K562 (cell line): ENCODE measurements around the gene ASIC3. TPM values are rescaled to one million over a fixed set of nuclear protein-coding genes. Genes with fewer than 3 reads are reported as not detected.
A peak's percentile ranks its signal among the peaks of the same experiment; 100 is the strongest.

Experiments
- BRF1 ChIP-seq: IDR thresholded peaks from 3 replicates; pipeline ENCODE4 v1.6.1; 2011; ENCODE audit warnings: borderline replicate concordance, mild to moderate bottlenecking; ENCODE audit not compliant: insufficient read length; ENCODE audit errors: extremely low read depth
- C11orf30 ChIP-seq: fragments of 450-650 bp; IDR thresholded peaks from 2 replicates; pipeline ENCODE4 v1.6.1; 2016; ENCODE audit warnings: low read depth, mild to moderate bottlenecking
- E2F3 ChIP-seq: fragments of 250-450 bp; sonication (Bioruptor Pico); IDR thresholded peaks from 2 replicates; pipeline ENCODE4 v1.4.0; 2020; ENCODE audit warnings: mild to moderate bottlenecking
- FOXJ2 ChIP-seq: fragments of 200-800 bp; sonication (Bioruptor generic); IDR thresholded peaks from 2 replicates; pipeline ENCODE4 v1.6.1; 2016; ENCODE audit warnings: missing genetic modification characterization, missing compliant biosample characterization
- GTF2E2 ChIP-seq: fragments of 200-800 bp; sonication (Bioruptor generic); IDR thresholded peaks from 2 replicates; pipeline ENCODE4 v1.6.1; 2016; ENCODE audit warnings: missing genetic modification characterization, missing compliant biosample characterization
- HNRNPUL1 ChIP-seq: fragments of 200-400 bp; formaldehyde crosslinking; IDR thresholded peaks from 2 replicates; pipeline ENCODE4 v1.6.1; 2017; ENCODE audit warnings: low read length
- MEIS2 ChIP-seq: fragments of 450-650 bp; IDR thresholded peaks from 2 replicates; pipeline ENCODE4 v1.6.1; 2014; ENCODE audit warnings: mild to moderate bottlenecking; ENCODE audit not compliant: partially characterized antibody
- MYNN ChIP-seq, 2 experiments: sonication (generic); formaldehyde crosslinking in 1 of 2; IDR thresholded peaks; 2 replicates each; pipeline versions ENCODE4 v1.5.0 to v1.6.1; 2016 to 2020; ENCODE audit warnings: antibody characterized with exemption in 1 of 2, missing genetic modification reagents in 1 of 2
- NR2C2 ChIP-seq, 2 experiments: fragments of 200-800 bp in 1 of 2; sonication (Bioruptor generic) in 1 of 2; sonication (generic) in 1 of 2; formaldehyde crosslinking in 1 of 2; IDR thresholded peaks; 2 replicates each; pipeline versions ENCODE4 v1.6.1 to v1.8.0; 2016 to 2022; ENCODE audit warnings: mild to moderate bottlenecking in 1 of 2, missing compliant biosample characterization in 1 of 2, missing genetic modification characterization in 1 of 2, missing genetic modification reagents in 1 of 2
- PATZ1 ChIP-seq: fragments of 250-450 bp; sonication (Bioruptor Pico); IDR thresholded peaks from 2 replicates; pipeline ENCODE4 v1.5.0; 2020; ENCODE audit warnings: mild to moderate bottlenecking, borderline replicate concordance
- POLR2AphosphoS2 ChIP-seq: IDR thresholded peaks from 2 replicates; pipeline ENCODE4 v1.6.1; 2012; ENCODE audit warnings: low read length, improper control_type of control experiment
- RBM39 ChIP-seq: fragments of 200-400 bp; formaldehyde crosslinking; optimal IDR thresholded peaks from 2 replicates; pipeline ENCODE3; 2018; ENCODE audit warnings: low read depth, low read length
- STAT5A ChIP-seq: IDR thresholded peaks from 2 replicates; pipeline ENCODE4 v1.6.1; 2012; ENCODE audit warnings: low read length, inconsistent platforms, borderline replicate concordance
- ZBTB17 ChIP-seq: fragments of 450-650 bp; formaldehyde crosslinking; IDR thresholded peaks from 2 replicates; pipeline ENCODE4 v1.4.0; 2020; ENCODE audit warnings: mild to moderate bottlenecking
- ZBTB8A ChIP-seq: fragments of 450-650 bp; IDR thresholded peaks from 2 replicates; pipeline ENCODE4 v1.6.1; 2018; ENCODE audit warnings: mild to moderate bottlenecking, moderate library complexity; ENCODE audit not compliant: partially characterized antibody
- ZFPM2 ChIP-seq: fragments of 250-450 bp; sonication (Bioruptor Pico); IDR thresholded peaks from 2 replicates; pipeline ENCODE4 v1.5.1; 2022; ENCODE audit warnings: mild to moderate bottlenecking
- ZFX ChIP-seq: sonication (generic); formaldehyde crosslinking; IDR thresholded peaks from 2 replicates; pipeline ENCODE4 v1.8.0; 2022; ENCODE audit warnings: mild to moderate bottlenecking, missing genetic modification reagents, moderate library complexity
- ZKSCAN3 ChIP-seq: fragments of 250-450 bp; sonication (Bioruptor Pico); IDR thresholded peaks from 2 replicates; pipeline ENCODE4 v1.4.0; 2020
- ZNF444 ChIP-seq: fragments of 250-450 bp; sonication (Bioruptor Pico); IDR thresholded peaks from 2 replicates; pipeline ENCODE4 v1.4.0; 2020; ENCODE audit warnings: mild to moderate bottlenecking, moderate library complexity
- ZNF561 ChIP-seq: fragments of 450-650 bp; formaldehyde crosslinking; conservative IDR thresholded peaks from 2 replicates; pipeline ENCODE4 v1.4.0; 2020; ENCODE audit warnings: mild to moderate bottlenecking, moderate library complexity
- ZNF586 ChIP-seq: fragments of 450-650 bp; formaldehyde crosslinking; conservative IDR thresholded peaks from 2 replicates; pipeline ENCODE4 v1.4.0; 2020; ENCODE audit warnings: mild to moderate bottlenecking, moderate library complexity
- ZNF778 ChIP-seq: fragments of 450-650 bp; formaldehyde crosslinking; IDR thresholded peaks from 2 replicates; pipeline ENCODE4 v1.4.0; 2020; ENCODE audit warnings: mild to moderate bottlenecking, moderate library complexity
- ZNF785 ChIP-seq: fragments of 250-450 bp; sonication (Bioruptor Pico); IDR thresholded peaks from 2 replicates; pipeline ENCODE4 v1.4.0; 2020; ENCODE audit warnings: mild to moderate bottlenecking
- polyA plus RNA-seq, 8 experiments: library from polyadenylated mRNA; depleted of rRNA in 4 of 8; stranded (reverse) in 5 of 8; unstranded in 3 of 8; fragments of >200 nt; fragmentation: Nextera tagmentation in 2 of 8; fragmentation: Illumina TruSeq in 1 of 8; extraction: Ambion mirVana in 2 of 8; extraction: Trizol in 1 of 8; gene quantifications; 2 replicates each; pipeline versions ENCODE4 v1.2.1 to v1.2.3, GENCODE V29; 2011 to 2014; ENCODE audit warnings: inconsistent platforms in 1 of 8, missing spikeins in 1 of 8
- total RNA-seq, 7 experiments: library from RNA; depleted of rRNA in 6 of 7; stranded (reverse); fragments of >200 nt in 6 of 7; fragmentation: Illumina TruSeq in 2 of 7; extraction: Trizol in 2 of 7; gene quantifications; 2 replicates each; pipeline versions ENCODE4 v1.2.1 to v1.2.3, GENCODE V29; 2011 to 2021; ENCODE audit warnings: low replicate concordance in 1 of 7
- TF ChIP-seq, protein P1 (sequence below): fragments of 150-350 bp; IDR thresholded peaks from 2 replicates; pipeline ENCODE4 v1.6.1; 2014; ENCODE audit warnings: low read depth, mild to moderate bottlenecking, low read length, borderline replicate concordance
- TF ChIP-seq, protein P2 (sequence below): fragments of 450-650 bp; conservative IDR thresholded peaks from 2 replicates; pipeline ENCODE4 v1.6.1; 2016; ENCODE audit warnings: missing genetic modification characterization, low read depth, mild to moderate bottlenecking, missing compliant biosample characterization, moderate library complexity

Gene ASIC3
- total and polyA plus RNA-seq, 9 of the 15 experiments (the other 6 are each of a cell fraction or from before 2014, with no cell fraction given) = 0.11 to 5.0 (median 0.87) TPM

DNA sequence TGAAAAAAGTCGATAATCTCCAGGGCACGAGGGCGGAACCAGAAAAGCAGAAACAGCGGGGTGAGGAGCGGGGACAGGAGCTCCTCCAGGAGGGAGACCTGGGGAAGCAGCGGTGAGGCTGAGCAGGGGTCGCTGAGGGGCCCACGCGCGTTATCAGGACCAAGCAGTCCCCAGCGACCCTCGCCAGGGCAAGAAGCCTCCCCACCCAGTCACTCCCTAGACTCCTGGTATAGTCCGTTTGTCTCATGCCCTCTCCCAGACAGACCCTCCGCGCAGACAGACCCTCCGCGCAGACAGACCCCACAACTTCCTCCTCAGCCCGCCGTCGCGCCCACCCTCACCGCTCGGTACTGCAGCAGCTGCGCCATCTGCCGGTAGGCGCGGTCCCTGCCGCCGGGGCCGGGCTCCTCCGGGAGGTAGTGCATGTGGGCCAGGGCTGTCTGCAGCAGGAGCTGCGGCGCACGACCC is 30.3 kb upstream of the ASIC3 start (continued):
- TF ChIP-seq, protein P1, sequence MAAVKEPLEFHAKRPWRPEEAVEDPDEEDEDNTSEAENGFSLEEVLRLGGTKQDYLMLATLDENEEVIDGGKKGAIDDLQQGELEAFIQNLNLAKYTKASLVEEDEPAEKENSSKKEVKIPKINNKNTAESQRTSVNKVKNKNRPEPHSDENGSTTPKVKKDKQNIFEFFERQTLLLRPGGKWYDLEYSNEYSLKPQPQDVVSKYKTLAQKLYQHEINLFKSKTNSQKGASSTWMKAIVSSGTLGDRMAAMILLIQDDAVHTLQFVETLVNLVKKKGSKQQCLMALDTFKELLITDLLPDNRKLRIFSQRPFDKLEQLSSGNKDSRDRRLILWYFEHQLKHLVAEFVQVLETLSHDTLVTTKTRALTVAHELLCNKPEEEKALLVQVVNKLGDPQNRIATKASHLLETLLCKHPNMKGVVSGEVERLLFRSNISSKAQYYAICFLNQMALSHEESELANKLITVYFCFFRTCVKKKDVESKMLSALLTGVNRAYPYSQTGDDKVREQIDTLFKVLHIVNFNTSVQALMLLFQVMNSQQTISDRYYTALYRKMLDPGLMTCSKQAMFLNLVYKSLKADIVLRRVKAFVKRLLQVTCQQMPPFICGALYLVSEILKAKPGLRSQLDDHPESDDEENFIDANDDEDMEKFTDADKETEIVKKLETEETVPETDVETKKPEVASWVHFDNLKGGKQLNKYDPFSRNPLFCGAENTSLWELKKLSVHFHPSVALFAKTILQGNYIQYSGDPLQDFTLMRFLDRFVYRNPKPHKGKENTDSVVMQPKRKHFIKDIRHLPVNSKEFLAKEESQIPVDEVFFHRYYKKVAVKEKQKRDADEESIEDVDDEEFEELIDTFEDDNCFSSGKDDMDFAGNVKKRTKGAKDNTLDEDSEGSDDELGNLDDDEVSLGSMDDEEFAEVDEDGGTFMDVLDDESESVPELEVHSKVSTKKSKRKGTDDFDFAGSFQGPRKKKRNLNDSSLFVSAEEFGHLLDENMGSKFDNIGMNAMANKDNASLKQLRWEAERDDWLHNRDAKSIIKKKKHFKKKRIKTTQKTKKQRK = no peak
- TF ChIP-seq STAT5A (no peak), ZNF561 (CRISPR knock-in tag) (no peak), FOXJ2 (tag) (0 out of 2 replicates have a peak, but pooled peaks have one; percentile 44), HNRNPUL1 (no peak), PATZ1 (CRISPR knock-in tag) (no peak), GTF2E2 (tag) (no peak), RBM39 (no peak), C11orf30 (no peak), NR2C2 (CRISPR knock-in tag; IDR thresholded peaks at IDR 0.05) (no peak), NR2C2 (tag; IDR thresholded peaks at IDR 0.05) (no peak), BRF1 (no peak), ZNF785 (CRISPR knock-in tag) (no peak), ZNF444 (CRISPR knock-in tag) (no peak), ZFX (0 out of 2 replicates have a peak, but pooled peaks have one; percentile 24), POLR2AphosphoS2 (no peak), E2F3 (CRISPR knock-in tag) (no peak; the same call in 1 of the 2 replicates), ZFPM2 (no peak), MYNN (IDR thresholded peaks at IDR 0.05) (peak; percentile 80; the same call in 1 of the 2 replicates), MYNN (CRISPR knock-in tag; IDR thresholded peaks at IDR 0.05) (no peak), MEIS2 (no peak), ZBTB8A (no peak), ZNF778 (CRISPR knock-in tag) (no peak), ZNF586 (CRISPR knock-in tag) (no peak), ZKSCAN3 (CRISPR knock-in tag) (no peak), ZBTB17 (no peak)
- TF ChIP-seq, protein P2, sequence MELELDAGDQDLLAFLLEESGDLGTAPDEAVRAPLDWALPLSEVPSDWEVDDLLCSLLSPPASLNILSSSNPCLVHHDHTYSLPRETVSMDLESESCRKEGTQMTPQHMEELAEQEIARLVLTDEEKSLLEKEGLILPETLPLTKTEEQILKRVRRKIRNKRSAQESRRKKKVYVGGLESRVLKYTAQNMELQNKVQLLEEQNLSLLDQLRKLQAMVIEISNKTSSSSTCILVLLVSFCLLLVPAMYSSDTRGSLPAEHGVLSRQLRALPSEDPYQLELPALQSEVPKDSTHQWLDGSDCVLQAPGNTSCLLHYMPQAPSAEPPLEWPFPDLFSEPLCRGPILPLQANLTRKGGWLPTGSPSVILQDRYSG (tag) = no peak
